PC-9 (cell line): Measurements from ENCODE around the gene SUFU.

Experiments used
- EZH2 ChIP-seq: fragments of 200-600 bp; sonication (generic); IDR thresholded peaks from 2 replicates; pipeline ENCODE4 v1.8.0; 2017; ENCODE audit warnings: antibody characterized with exemption, low read depth
- TF ChIP-seq, protein P1 (sequence below): fragments of 200-600 bp; sonication (generic); conservative IDR thresholded peaks from 2 replicates; pipeline ENCODE4 v1.6.1; 2017; ENCODE audit warnings: mixed run types, antibody characterized with exemption, mild to moderate bottlenecking, moderate library complexity

DNA sequence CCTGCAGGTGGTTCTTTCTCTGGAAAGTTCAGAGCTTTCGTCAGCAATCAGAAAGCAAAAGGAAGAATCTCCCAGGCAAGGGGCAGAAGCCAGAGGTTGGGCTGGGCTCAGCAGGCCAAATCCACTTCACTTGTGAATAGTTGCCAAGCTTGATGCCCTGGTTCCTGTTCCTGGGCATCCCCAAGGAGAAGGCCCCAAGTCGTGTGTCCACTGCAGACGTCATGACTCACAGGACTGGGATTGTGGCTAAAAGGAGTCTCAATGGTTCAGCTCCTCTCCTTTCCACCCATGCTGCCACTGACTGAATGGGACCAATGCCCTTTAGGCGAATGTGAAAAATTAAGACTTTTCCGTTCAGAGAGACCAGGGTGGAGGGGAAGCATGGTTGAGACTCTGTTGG, 101.9 kb downstream of the SUFU start:
- TF ChIP-seq, protein P1, sequence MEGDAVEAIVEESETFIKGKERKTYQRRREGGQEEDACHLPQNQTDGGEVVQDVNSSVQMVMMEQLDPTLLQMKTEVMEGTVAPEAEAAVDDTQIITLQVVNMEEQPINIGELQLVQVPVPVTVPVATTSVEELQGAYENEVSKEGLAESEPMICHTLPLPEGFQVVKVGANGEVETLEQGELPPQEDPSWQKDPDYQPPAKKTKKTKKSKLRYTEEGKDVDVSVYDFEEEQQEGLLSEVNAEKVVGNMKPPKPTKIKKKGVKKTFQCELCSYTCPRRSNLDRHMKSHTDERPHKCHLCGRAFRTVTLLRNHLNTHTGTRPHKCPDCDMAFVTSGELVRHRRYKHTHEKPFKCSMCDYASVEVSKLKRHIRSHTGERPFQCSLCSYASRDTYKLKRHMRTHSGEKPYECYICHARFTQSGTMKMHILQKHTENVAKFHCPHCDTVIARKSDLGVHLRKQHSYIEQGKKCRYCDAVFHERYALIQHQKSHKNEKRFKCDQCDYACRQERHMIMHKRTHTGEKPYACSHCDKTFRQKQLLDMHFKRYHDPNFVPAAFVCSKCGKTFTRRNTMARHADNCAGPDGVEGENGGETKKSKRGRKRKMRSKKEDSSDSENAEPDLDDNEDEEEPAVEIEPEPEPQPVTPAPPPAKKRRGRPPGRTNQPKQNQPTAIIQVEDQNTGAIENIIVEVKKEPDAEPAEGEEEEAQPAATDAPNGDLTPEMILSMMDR: no peak
- TF ChIP-seq EZH2: no peak
